Endothelial cell of umbilical vein (primary cell): ENCODE data around the gene IRF5. TPM values are rescaled to one million over a fixed set of nuclear protein-coding genes. Genes with fewer than 3 reads are reported as not detected.

Source experiments
- BruUV-seq: library from RNA; stranded (reverse); fragments of 400-500 nt; replicated peaks from 2 replicates; lab custom pipeline; 2021; lab: Mats Ljungman, UMichigan
- CTCF ChIA-PET: fragments of 300-600, 350-600 bp; sonication (Branson Sonifier 250); formaldehyde crosslinking; loops from one replicate; lab custom pipeline; 2021; ENCODE audit warnings: antibody characterized with exemption, inconsistent platforms; lab: Charles Lee
- POLR2A ChIA-PET: fragments of 300-600, 350-600 bp; sonication (Branson Sonifier 250); formaldehyde crosslinking; loops from one replicate; lab custom pipeline; 2021; ENCODE audit warnings: antibody characterized with exemption, inconsistent platforms; lab: Charles Lee
- DNase-seq: peaks from one replicate; pipeline ENCODE4 v3.0.0-alpha.2; 2011; ENCODE audit warnings: low read depth, low spot score
- FAIRE-seq: peaks from 2 replicates; lab custom pipeline; 2011; peaks lifted over from hg19 to GRCh38; lab: Jason Lieb, UNC
- H2AFZ ChIP-seq: 2 replicates; pipeline ENCODE4 v1.6.0; 2012; ENCODE audit warnings: low read depth, low read length, control low read depth, inconsistent platforms
- H3K27ac ChIP-seq: 2 replicates; pipeline ENCODE4 v1.5.1; 2011; ENCODE audit warnings: low read depth, mild to moderate bottlenecking, control low read depth, low read length, moderate library complexity; ENCODE audit not compliant: insufficient read depth
- H3K27me3 ChIP-seq, 2 experiments: 2 replicates each; pipeline versions ENCODE4 v1.6.0 to v1.6.1; 2011; ENCODE audit warnings: low read length in 2 of 2, mixed read lengths in 1 of 2; ENCODE audit not compliant: control insufficient read depth in 2 of 2, insufficient read depth in 2 of 2
- H3K36me3 ChIP-seq, 2 experiments: 2 replicates in 1 of 2; 3 replicates in 1 of 2; pipeline ENCODE4 v1.5.1; 2011; ENCODE audit warnings: low read length in 2 of 2, mild to moderate bottlenecking in 1 of 2, moderate library complexity in 1 of 2; ENCODE audit not compliant: control insufficient read depth in 2 of 2, insufficient read depth in 2 of 2; ENCODE audit errors: extremely low read depth in 1 of 2
- H3K4me1 ChIP-seq: 3 replicates; pipeline ENCODE4 v1.5.1; 2011; ENCODE audit warnings: mild to moderate bottlenecking, low read length; ENCODE audit not compliant: control insufficient read depth, insufficient read depth; ENCODE audit errors: extremely low read depth
- H3K4me2 ChIP-seq: 2 replicates; pipeline ENCODE4 v1.6.1; 2011; ENCODE audit warnings: low read length, control low read depth, mixed read lengths; ENCODE audit not compliant: insufficient read depth
- H3K4me3 ChIP-seq, 3 experiments: fragments of 200-600 bp in 1 of 3; sonication (generic), shearing (Covaris generic) in 1 of 3; replicated peaks in 1 of 3; 2 replicates each; pipeline ENCODE4 v1.5.1; 2011 to 2016; ENCODE audit warnings: control low read depth in 3 of 3, low read length in 3 of 3, mild to moderate bottlenecking in 2 of 3, inconsistent platforms in 1 of 3, low read depth in 1 of 3, moderate library complexity in 1 of 3; ENCODE audit not compliant: insufficient read depth in 1 of 3
- H3K79me2 ChIP-seq: 2 replicates; pipeline ENCODE4 v1.6.0; 2012; ENCODE audit warnings: low read length, inconsistent platforms; ENCODE audit not compliant: control insufficient read depth, insufficient read depth
- H3K9ac ChIP-seq: replicated peaks from 2 replicates; pipeline ENCODE3; 2011; ENCODE audit warnings: low read length, control low read depth; ENCODE audit not compliant: insufficient read depth; ENCODE audit errors: extremely low read depth
- H3K9me1 ChIP-seq: replicated peaks from 3 replicates; pipeline ENCODE4 v1.6.0; 2011; ENCODE audit warnings: mild to moderate bottlenecking, low read length; ENCODE audit not compliant: control insufficient read depth, insufficient read depth; ENCODE audit errors: extremely low read depth
- H3K9me3 ChIP-seq: replicated peaks from 2 replicates; pipeline ENCODE4 v1.5.1; 2012; ENCODE audit warnings: low read length, inconsistent platforms; ENCODE audit not compliant: control insufficient read depth, insufficient read depth
- H4K20me1 ChIP-seq: replicated peaks from 2 replicates; pipeline ENCODE3; 2011; ENCODE audit warnings: mild to moderate bottlenecking, low read length; ENCODE audit not compliant: control insufficient read depth, insufficient read depth; ENCODE audit errors: extremely low read depth
- CTCF ChIP-seq, 2 donors: IDR thresholded peaks; 1 replicate in 1 of 2; 2 replicates in 1 of 2; pipeline ENCODE4 v1.5.1; 2011; ENCODE audit warnings: low read length in 2 of 2, mild to moderate bottlenecking in 2 of 2, moderate library complexity in 2 of 2, control low read depth in 1 of 2, inconsistent platforms in 1 of 2, low read depth in 1 of 2; ENCODE audit not compliant: insufficient read depth in 1 of 2; ENCODE audit errors: extremely low read depth in 1 of 2
- EZH2 ChIP-seq: IDR thresholded peaks from 2 replicates; pipeline ENCODE4 v1.6.1; 2012; ENCODE audit warnings: borderline replicate concordance, low read depth, mild to moderate bottlenecking, moderate library complexity, low read length, inconsistent platforms; ENCODE audit not compliant: severe bottlenecking
- FOS ChIP-seq: IDR thresholded peaks from 2 replicates; pipeline ENCODE4 v1.6.1; 2011; ENCODE audit warnings: mild to moderate bottlenecking, low read length, moderate library complexity, borderline replicate concordance; ENCODE audit not compliant: insufficient read depth
- GATA2 ChIP-seq: IDR thresholded peaks from 2 replicates; pipeline ENCODE4 v1.7.0; 2011; ENCODE audit warnings: low read depth, mild to moderate bottlenecking, moderate library complexity, mixed read lengths, low read length; ENCODE audit not compliant: insufficient read length, insufficient read depth
- JUN ChIP-seq: IDR thresholded peaks from 2 replicates; pipeline ENCODE4 v1.6.1; 2011; ENCODE audit warnings: borderline replicate concordance, low read depth; ENCODE audit not compliant: insufficient read length, insufficient read depth
- MAX ChIP-seq: IDR thresholded peaks from 2 replicates; pipeline ENCODE4 v1.6.1; 2011; ENCODE audit not compliant: insufficient read depth, insufficient read length
- MYC ChIP-seq: IDR thresholded peaks from one replicate; pipeline ENCODE4 v1.6.1; 2011; ENCODE audit warnings: mild to moderate bottlenecking, low read depth, low read length
- POLR2A ChIP-seq: IDR thresholded peaks from 2 replicates; pipeline ENCODE4 v1.6.1; 2012; ENCODE audit warnings: low read depth, mild to moderate bottlenecking, control low read depth, low read length
- POLR2AphosphoS5 ChIP-seq: IDR thresholded peaks from 2 replicates; pipeline ENCODE4 v1.6.1; 2012; ENCODE audit warnings: low read depth, mild to moderate bottlenecking, control low read depth, low read length, moderate library complexity; ENCODE audit not compliant: insufficient read depth
- dilution Hi-C: fragments of 300-500 bp; cut with MboI; formaldehyde crosslinking; loops from one replicate; pipeline ENCODE4 v1.15.0; 2019; ENCODE audit warnings: low sequenced_read_pairs; ENCODE audit not compliant: extremely low pct_ligation_motif_present
- intact Hi-C: fragments of 100-400 bp; cut with micrococcal nuclease; formaldehyde crosslinking; loops from one replicate; pipeline ENCODE4 v1.10.0; 2022
- polyA plus RNA-seq, 4 experiments: library from polyadenylated mRNA; depleted of rRNA in 3 of 4; stranded (reverse) in 3 of 4; unstranded in 1 of 4; fragments of >200 nt; gene quantifications; 2 replicates each; pipeline versions ENCODE4 v1.2.1 to v1.2.3, GENCODE V29; 2011 to 2012; ENCODE audit warnings: missing spikeins in 1 of 4
- total RNA-seq: library from RNA; stranded (reverse); gene quantifications from 2 replicates; pipeline ENCODE4 v1.2.3, GENCODE V29; 2021

IRF5 gene
- total and polyA plus RNA-seq, 2 donors (not counting 3 experiments of a cell fraction or from before 2014, with no cell fraction given): 0.31 to 0.36 TPM

- H3K9me1 ChIP-seq: no peaks in the 10 kb centered on the region
- ChIA-PET POLR2A (no interaction called here), CTCF (interaction anchor here (1.4 to 2.7 kb wide), 2 partner anchors 16 to 192 kb away, joined by 3 to 11 read pairs; no protein-coding TSS in a partner anchor)
- H2AFZ ChIP-seq: no peak overlapping the region
- no peak overlapping the region for H3K27ac ChIP-seq
- no peaks in the 10 kb centered on the region for H3K9me3 ChIP-seq
- no peaks in the 10 kb centered on the region for H4K20me1 ChIP-seq
- FAIRE-seq: no peak
- DNase-seq: no peak
- H3K4me1 ChIP-seq: no peaks in the 10 kb centered on the region
- H3K9ac ChIP-seq: no peak overlapping the region
- peaks cover 2 to 11% of the 10 kb centered on the region in 2 experiments for H3K27me3 ChIP-seq
- BruUV-seq: no TSS peak
- dilution Hi-C loops: no loop called here
- TF ChIP-seq MAX: no peak
- no peaks in the 10 kb centered on the region for H3K79me2 ChIP-seq
- no peaks in the 10 kb centered on the region for H3K36me3 ChIP-seq
- H3K4me2 ChIP-seq: no peak overlapping the region
- H3K4me3 ChIP-seq: no peak overlapping the region
- intact Hi-C loops: no loop called here
Observed at GRCh38 chr7:128899392-128899791, 38.3 kb upstream of the IRF5 start.

GRCh38 chr7:128900237-128900636, 37.5 kb upstream of the IRF5 start:
- BruUV-seq: no TSS peak

More at GRCh38 chr7:128900237-128900636, 37.5 kb upstream of the IRF5 start:
- intact Hi-C loops: no loop called here
- no peak overlapping the region for H3K9ac ChIP-seq
- H3K4me3 ChIP-seq: no peak overlapping the region
- no peaks in the 10 kb centered on the region for H3K9me1 ChIP-seq
- H3K9me3 ChIP-seq: no peaks in the 10 kb centered on the region
- CTCF ChIA-PET: interaction anchor here (1.4 to 2.7 kb wide), 2 partner anchors 17 to 191 kb away, joined by 3 to 11 read pairs; no protein-coding TSS in a partner anchor
- no peak for TF ChIP-seq FOS
- no peak for TF ChIP-seq CTCF (IDR thresholded peaks at IDR 0.05; ENCODE audit: extremely low read depth in 1 of 2, insufficient read depth in 1 of 2, low read depth in 1 of 2, low read length in 2 of 2)
- TF ChIP-seq MYC: no peak
- no peak for TF ChIP-seq JUN
- TF ChIP-seq EZH2: no peak
- no peak for TF ChIP-seq POLR2A
- TF ChIP-seq MAX: no peak
- no peak for TF ChIP-seq POLR2AphosphoS5
- TF ChIP-seq GATA2: no peak
- POLR2A ChIA-PET: no interaction called here
- dilution Hi-C loops: no loop called here
- H3K79me2 ChIP-seq: no peaks in the 10 kb centered on the region
- no peak for FAIRE-seq
- H3K4me2 ChIP-seq: no peak overlapping the region
- no peak for DNase-seq
- no peaks in the 10 kb centered on the region for H4K20me1 ChIP-seq
- no peak overlapping the region for H2AFZ ChIP-seq
- H3K27me3 ChIP-seq: peaks cover 2 to 11% of the 10 kb centered on the region in 2 experiments
- H3K4me1 ChIP-seq: no peaks in the 10 kb centered on the region
- H3K27ac ChIP-seq: no peak overlapping the region
- H3K36me3 ChIP-seq: no peaks in the 10 kb centered on the region
